ENCODE results near the gene RASAL2.

GRCh38 chr1:178301141-178301540 lies 207.2 kb downstream of the RASAL2 start:
- TF ChIP-seq CTCF (conservative IDR thresholded peaks at IDR 0.05; ENCODE audit: low read length) (no peak), EZH2phosphoT487 (IDR thresholded peaks at IDR 0.05; ENCODE audit: borderline replicate concordance) (no peak)

Measured in Loucy (cell line).